GM12872 (cell line): ENCODE data around the gene PIM3.

Source experiments
- TF ChIP-seq, protein P1 (sequence below): IDR thresholded peaks from 3 replicates; pipeline ENCODE4 v1.5.1; 2011; ENCODE audit warnings: low read depth, mild to moderate bottlenecking, low read length, moderate library complexity; ENCODE audit not compliant: insufficient read depth

Gene PIM3

DNA sequence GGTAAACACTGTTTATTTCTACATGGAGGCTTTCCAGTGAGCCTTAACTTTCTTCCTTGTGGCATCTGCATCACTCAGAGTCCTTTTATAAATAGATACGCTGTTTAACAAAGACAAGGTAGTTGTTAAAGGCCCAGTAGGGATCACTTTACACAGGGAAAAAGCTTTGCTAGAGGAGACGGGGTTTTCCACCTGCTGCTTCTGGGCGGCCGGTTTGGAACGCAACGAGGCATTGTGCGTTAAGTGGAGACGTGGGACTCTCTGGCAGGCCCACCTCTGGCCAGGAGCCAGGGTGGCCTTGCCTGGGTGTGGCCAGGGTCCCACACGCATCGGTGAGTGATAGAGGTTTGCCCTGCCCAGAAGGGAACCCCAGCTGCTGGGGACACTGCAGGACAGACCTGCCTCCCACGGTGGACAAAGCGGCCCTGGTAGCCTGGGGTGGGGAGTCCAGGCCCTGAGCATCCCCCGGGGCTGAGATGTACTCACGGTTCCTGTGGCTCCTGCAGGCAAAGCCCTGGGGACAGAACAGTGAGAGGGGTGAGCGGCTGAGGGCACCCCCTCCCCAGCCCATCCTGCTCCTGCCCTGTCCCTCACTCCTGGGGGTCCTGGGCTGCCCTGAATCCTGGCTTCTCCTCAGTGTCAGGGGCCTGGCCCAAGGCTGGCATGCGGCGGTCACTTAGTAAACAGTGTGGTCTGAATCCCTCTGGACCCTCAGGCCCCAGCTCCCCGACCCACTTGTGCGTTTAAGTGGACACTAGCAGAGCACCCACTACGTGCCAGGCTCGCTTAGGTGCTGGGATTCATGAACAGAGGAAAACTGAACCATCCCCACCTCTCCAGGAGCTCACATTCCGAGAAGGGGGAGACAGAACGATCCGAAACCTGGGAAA lies 47.8 kb downstream of the PIM3 start:
- TF ChIP-seq, protein P1, sequence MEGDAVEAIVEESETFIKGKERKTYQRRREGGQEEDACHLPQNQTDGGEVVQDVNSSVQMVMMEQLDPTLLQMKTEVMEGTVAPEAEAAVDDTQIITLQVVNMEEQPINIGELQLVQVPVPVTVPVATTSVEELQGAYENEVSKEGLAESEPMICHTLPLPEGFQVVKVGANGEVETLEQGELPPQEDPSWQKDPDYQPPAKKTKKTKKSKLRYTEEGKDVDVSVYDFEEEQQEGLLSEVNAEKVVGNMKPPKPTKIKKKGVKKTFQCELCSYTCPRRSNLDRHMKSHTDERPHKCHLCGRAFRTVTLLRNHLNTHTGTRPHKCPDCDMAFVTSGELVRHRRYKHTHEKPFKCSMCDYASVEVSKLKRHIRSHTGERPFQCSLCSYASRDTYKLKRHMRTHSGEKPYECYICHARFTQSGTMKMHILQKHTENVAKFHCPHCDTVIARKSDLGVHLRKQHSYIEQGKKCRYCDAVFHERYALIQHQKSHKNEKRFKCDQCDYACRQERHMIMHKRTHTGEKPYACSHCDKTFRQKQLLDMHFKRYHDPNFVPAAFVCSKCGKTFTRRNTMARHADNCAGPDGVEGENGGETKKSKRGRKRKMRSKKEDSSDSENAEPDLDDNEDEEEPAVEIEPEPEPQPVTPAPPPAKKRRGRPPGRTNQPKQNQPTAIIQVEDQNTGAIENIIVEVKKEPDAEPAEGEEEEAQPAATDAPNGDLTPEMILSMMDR, result no peak

DNA sequence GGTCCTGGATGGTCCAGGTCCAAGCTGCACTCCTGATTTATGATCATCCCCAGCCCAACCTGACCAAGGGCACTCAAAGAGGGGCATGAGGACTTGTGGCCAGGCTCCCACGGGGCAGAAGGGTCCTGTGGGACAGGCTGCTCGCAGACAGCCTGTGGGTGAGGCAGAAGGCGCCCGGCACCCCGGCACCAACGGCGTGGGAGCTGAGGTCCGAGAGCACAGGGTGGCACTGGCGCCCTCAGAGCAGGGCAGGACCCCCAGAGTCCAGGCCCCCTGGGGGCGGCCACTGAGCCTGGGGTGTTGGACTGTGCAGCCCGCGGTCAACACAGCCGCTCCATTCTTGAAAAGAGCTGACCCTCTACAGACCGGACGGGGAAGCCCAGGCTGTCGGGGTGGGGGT lies 48.7 kb downstream of the PIM3 start:
- TF ChIP-seq, protein P1, result no peak

DNA sequence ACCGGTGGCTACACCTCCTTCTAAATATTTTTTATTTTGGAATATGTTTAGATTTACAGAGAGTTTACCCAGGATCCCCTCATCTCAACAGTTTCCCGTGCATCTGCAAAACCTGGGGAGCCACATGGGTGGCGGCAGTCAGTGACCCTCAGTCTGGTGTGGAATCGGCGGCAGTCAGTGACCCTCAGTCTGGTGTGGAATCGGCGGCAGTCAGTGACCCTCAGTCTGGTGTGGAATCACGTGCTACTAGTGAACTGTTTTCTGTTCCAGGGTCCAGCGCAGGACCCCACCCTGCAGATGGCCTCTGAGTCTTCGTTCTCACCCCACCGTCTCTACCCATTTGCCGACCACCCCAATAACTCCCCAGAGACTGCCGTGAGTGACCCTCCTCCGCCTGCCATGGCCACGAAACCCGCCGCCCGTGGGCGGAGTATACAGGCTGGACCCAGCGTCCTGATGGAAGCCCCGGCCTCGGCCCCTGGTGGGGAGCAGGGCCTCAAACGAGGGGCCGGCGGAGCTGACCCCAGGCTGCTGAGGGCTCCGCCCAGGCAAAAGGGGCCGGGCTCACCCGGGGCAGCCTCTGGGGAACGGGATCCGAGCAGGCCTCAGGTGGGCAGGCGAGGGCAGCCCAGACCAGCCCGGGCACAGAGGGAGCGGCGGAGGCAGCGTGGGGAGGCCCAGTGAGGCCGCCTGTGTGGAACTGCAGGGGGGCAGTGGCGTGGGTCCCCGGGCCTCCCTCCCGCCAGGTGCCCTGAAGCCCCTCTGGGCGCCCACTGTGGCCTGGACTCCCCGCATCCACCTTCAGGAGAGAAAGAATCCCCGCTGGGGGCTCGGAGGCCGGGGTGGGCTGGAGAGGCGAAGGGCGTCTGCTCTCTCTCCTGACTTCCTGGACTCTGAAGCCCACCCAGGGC lies 49.4 kb downstream of the PIM3 start:
- TF ChIP-seq, protein P1, result no peak

DNA sequence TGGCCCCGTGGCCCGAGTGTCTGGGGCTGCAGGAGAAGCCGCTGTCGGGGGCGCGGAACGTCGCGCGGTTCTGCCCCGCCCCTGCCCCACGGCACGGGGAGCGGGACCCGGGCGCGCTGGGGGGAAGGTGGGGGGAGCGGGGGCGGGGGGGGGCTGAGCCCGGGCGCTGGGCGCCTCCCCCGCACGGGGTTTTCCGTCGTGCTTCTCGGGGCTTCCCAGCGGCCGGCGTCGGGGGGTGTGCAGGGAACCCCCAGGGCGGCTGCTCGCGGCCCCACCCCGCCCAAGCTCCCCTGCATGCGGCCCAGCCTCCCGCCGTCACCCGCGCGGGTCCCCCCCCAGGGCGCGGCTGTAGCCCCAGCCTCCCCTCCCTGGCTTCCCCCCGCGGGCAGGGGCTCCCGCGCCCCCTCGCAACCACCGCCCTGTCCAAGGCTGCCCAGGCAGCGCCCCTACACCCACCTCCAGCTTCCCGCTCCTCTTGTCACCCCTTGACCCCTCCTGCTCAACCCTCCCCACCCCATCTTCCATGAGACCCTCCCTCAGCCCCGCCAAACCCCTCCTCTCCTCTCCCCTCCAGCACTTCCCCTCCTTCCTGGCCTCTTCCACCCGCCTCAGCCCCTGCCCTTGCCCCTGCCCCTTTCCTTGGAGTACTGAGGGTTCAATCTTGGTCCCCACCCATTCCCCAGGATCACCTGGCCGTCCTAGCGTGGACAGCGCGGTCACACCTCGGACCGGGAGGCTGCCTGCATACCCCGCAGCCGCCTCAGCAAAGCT lies 50.3 kb downstream of the PIM3 start:
- TF ChIP-seq, protein P1, result no peak

DNA sequence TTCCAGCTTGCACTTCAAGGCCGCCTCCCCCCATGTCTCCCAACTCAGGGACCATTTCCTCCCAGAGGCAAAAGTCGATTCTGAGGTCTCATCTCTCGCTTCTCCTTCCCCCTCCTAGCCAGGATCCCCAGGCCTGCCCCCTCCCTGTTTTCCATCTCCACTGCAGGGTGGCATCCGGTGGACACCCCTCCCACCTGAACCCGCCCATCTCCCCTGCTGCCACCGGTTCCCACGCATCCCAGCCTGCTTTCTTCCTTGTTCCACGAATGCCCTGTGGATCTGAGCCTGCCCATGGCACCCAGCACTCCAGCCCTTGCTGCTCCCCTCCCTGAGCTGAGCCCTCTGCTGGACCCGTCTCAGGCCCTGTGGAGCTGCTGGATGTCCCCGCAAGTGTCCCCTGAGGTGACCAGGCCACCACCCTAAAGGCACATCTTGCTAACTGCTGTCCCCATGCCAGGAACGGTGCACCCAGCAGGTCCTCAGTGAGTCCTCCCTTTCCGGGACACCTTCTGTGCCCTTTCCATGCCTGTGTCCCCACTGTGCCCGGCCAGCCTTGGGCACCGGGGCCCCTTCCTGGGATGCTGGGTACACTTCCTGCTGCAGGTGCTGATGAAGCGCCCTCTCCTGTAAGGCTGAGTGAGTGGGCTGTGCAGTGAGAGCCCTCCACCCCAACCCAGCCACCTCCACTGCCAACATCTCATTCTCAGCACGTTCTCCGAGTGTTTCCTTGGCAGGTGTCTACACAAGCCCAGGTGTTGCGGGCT lies 51.1 kb downstream of the PIM3 start:
- TF ChIP-seq, protein P1, result no peak

DNA sequence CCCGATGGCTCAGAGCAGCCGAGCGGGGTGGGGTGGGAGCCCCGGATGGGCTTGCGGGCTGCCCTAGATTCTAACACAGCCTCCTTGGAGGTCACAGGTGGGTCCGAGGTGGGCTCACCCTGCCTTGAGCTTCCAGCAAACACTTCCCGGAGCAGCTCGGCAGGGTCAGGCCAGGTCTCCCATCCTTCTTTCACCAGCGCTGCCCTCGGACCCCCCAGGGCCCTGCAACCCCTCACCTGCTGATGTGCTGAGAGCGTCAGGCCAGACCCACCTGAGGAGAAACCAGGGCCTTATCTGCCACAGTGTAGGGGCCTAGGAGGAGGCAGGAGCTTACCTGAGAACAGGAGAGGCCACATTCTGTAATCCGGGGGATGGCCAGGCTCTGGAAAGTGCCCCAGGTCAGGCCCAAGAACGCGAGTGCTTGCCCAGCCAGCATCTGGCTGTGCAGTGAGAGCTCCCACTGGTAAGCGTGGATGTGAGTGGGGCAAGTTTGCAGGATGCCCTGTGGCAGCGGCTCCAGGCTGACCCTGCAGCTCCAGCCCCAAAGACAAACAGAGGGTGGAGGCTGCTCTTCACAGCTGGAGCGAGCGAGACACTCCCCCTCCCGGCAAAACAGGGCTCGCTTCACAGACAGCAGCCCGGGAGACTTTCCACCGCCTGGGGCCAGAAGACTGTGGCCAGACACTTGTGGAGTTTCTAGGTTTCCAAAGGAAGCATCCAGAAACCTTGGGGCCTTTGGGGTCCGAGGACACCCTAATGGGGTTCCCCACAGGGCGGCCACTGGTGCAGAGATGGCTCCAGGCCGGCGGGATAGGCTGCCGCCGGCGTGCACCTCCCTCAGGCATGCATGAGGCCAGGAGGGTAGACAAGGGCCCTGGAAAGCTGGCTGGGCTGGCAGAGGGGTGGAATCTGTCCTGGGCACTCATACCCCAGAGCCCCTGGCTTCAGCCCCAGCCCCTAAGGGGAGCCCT lies 51.9 kb downstream of the PIM3 start, which contains the start of gene IL17REL:
IL17REL (minus strand) TSS at position 555 of the 971 bp plus-strand sequence; CDS start at position 436, 119 bp downstream.
- TF ChIP-seq, protein P1, result no peak
